SU-DHL-6 (cell line): Measurements from ENCODE around the gene BCL10.

ENCODE experiments used
- H2AFZ ChIP-seq: fragments of 200-600 bp; sonication (generic); 2 replicates; pipeline ENCODE4 v1.6.1; 2014; ENCODE audit warnings: low read depth, mild to moderate bottlenecking, moderate library complexity, mixed read lengths, antibody characterized with exemption, low read length; ENCODE audit not compliant: severe bottlenecking
- H3F3A ChIP-seq: fragments of 200-600 bp; shearing (Covaris generic); 2 replicates; pipeline ENCODE4 v1.6.0; 2016; ENCODE audit warnings: antibody characterized with exemption, mild to moderate bottlenecking; ENCODE audit not compliant: insufficient read depth
- H3K27ac ChIP-seq: fragments of 200-600 bp; sonication (generic); 2 replicates; pipeline ENCODE4 v1.5.1; 2016; ENCODE audit warnings: low read depth, mild to moderate bottlenecking, low read length, moderate library complexity, mixed read lengths
- H3K27me3 ChIP-seq: fragments of 200-600 bp; sonication (generic), shearing (Covaris generic); 2 replicates; pipeline ENCODE4 v1.6.0; 2014; ENCODE audit warnings: mild to moderate bottlenecking, low read length
- H3K36me3 ChIP-seq: fragments of 200-600 bp; sonication (generic); 2 replicates; pipeline ENCODE4 v1.6.1; 2014; ENCODE audit warnings: mild to moderate bottlenecking, low read length, mixed read lengths
- H3K4me2 ChIP-seq: fragments of 300-600, 200-600 bp; shearing (Covaris generic), sonication (generic); 2 replicates; pipeline ENCODE4 v1.6.0; 2014; ENCODE audit warnings: low read length, low read depth, mild to moderate bottlenecking; ENCODE audit not compliant: poor library complexity, severe bottlenecking
- H3K4me3 ChIP-seq: fragments of 200-600 bp; sonication (generic); 2 replicates; pipeline ENCODE4 v1.5.1; 2014; ENCODE audit warnings: antibody characterized with exemption, low read length, mild to moderate bottlenecking, mixed read lengths; ENCODE audit not compliant: insufficient read depth, poor library complexity, severe bottlenecking
- H3K79me2 ChIP-seq: fragments of 200-600 bp; sonication (generic); 2 replicates; pipeline ENCODE4 v1.6.1; 2014; ENCODE audit warnings: mild to moderate bottlenecking, low read length, moderate library complexity; ENCODE audit not compliant: insufficient read depth
- H3K9ac ChIP-seq: fragments of 200-600 bp; sonication (generic); 2 replicates; pipeline ENCODE4 v1.7.0; 2014; ENCODE audit warnings: mild to moderate bottlenecking, low read length
- H3K9me2 ChIP-seq: fragments of 200-600 bp; sonication (generic); replicated peaks from 2 replicates; pipeline ENCODE4 v1.6.1; 2014; ENCODE audit warnings: low read length; ENCODE audit not compliant: insufficient read depth
- H3K9me3 ChIP-seq: fragments of 200-600 bp; sonication (generic); 2 replicates; pipeline ENCODE4 v1.6.1; 2014; ENCODE audit warnings: low read length, mixed read lengths; ENCODE audit not compliant: insufficient read depth
- H4K20me1 ChIP-seq: fragments of 200-600 bp; sonication (generic); 2 replicates; pipeline ENCODE4 v1.6.1; 2014; ENCODE audit warnings: low read depth, mild to moderate bottlenecking, antibody characterized with exemption, low read length, moderate library complexity, mixed read lengths
- CTCF ChIP-seq: fragments of 200-600 bp; sonication (generic); IDR thresholded peaks from one replicate; pipeline ENCODE4 v1.5.1; 2017; ENCODE audit warnings: antibody characterized with exemption, mild to moderate bottlenecking, low read length, moderate library complexity; ENCODE audit not compliant: insufficient read depth, poor library complexity, severe bottlenecking
- EZH2phosphoT487 ChIP-seq: fragments of 200-600 bp; sonication (generic), shearing (Covaris generic); conservative IDR thresholded peaks from 2 replicates; pipeline ENCODE4 v1.6.1; 2018; ENCODE audit warnings: mild to moderate bottlenecking, antibody characterized with exemption, low read length, moderate library complexity, mixed read lengths

Gene BCL10

GRCh38 chr1:85316321-85316720 lies 39.9 kb upstream of the BCL10 start:
- Histone ChIP-seq H3K27ac (no peak overlapping the region), H3K9me3 (no peaks in the 10 kb centered on the region), H3K4me3 (no peak overlapping the region), H3K79me2 (no peaks in the 10 kb centered on the region), H2AFZ (no peak overlapping the region), H3F3A (no peaks in the 10 kb centered on the region), H3K9ac (no peak overlapping the region), H3K9me2 (no peaks in the 10 kb centered on the region), H4K20me1 (no peaks in the 10 kb centered on the region), H3K4me2 (no peak overlapping the region), H3K36me3 (no peaks in the 10 kb centered on the region), H3K27me3 (no peaks in the 10 kb centered on the region)
- TF ChIP-seq CTCF (no peak), EZH2phosphoT487 (no peak)

GRCh38 chr1:85315789-85316188 lies 39.4 kb upstream of the BCL10 start:
- H3F3A ChIP-seq, result no peaks in the 10 kb centered on the region
- H3K9ac ChIP-seq, result no peak overlapping the region
- no peaks in the 10 kb centered on the region for H3K9me3 ChIP-seq
- no peaks in the 10 kb centered on the region for H3K36me3 ChIP-seq
- no peak overlapping the region for H3K4me2 ChIP-seq
- H2AFZ ChIP-seq, result no peak overlapping the region
- H3K27me3 ChIP-seq, result no peaks in the 10 kb centered on the region
- TF ChIP-seq EZH2phosphoT487 (no peak), CTCF (no peak)
- H3K4me3 ChIP-seq, result no peak overlapping the region
- no peaks in the 10 kb centered on the region for H4K20me1 ChIP-seq
- H3K9me2 ChIP-seq, result no peaks in the 10 kb centered on the region
- no peak overlapping the region for H3K27ac ChIP-seq
- H3K79me2 ChIP-seq, result no peaks in the 10 kb centered on the region

- no peak overlapping the region for H3K27ac ChIP-seq
- no peaks in the 10 kb centered on the region for H3F3A ChIP-seq
- no peak overlapping the region for H3K4me2 ChIP-seq
These were observed 38.3 kb upstream of the BCL10 start for GRCh38 chr1:85314726-85315125.

More at GRCh38 chr1:85314726-85315125, 38.3 kb upstream of the BCL10 start:
- Histone ChIP-seq H3K27me3 (no peaks in the 10 kb centered on the region), H4K20me1 (no peaks in the 10 kb centered on the region), H3K4me3 (no peak overlapping the region), H3K36me3 (no peaks in the 10 kb centered on the region), H3K9ac (no peak overlapping the region), H3K79me2 (no peaks in the 10 kb centered on the region), H2AFZ (no peak overlapping the region), H3K9me3 (no peaks in the 10 kb centered on the region), H3K9me2 (no peaks in the 10 kb centered on the region)
- no peak for TF ChIP-seq EZH2phosphoT487
- TF ChIP-seq CTCF, result no peak
